ENCODE measurements around the gene FAM156A. TPM values are rescaled to one million over a fixed set of nuclear protein-coding genes. Genes with fewer than 3 reads are reported as not detected.
"Not testable (repeated sequence)": the region's sequence is repeated elsewhere in the genome, so short reads cannot be mapped to it uniquely, and the experiment has no call there.

The FAM156A gene
- total RNA-seq, 1 donor from 2014 or later, result 22.4 TPM

- not testable (repeated sequence) for DNase-seq (ENCODE audit: low spot score)
These were observed 52.8 kb downstream of the FAM156A start for GRCh38 chrX:52905531-52905930.

Other genes starting within 250 kb of the FAM156A start
- gene SSX2B, start 207.3 kb downstream of the FAM156A start, total RNA-seq, result 0.26 TPM
- gene SPANXN5, start 161.1 kb downstream of the FAM156A start, total RNA-seq, result not detected
- not detected for gene XAGE5, start 147.2 kb downstream of the FAM156A start, total RNA-seq
- not detected for gene XAGE3, start 90.4 kb downstream of the FAM156A start, total RNA-seq
- gene FAM156B, start 61.2 kb downstream of the FAM156A start, total RNA-seq, result 12.4 TPM
- 1.4 TPM for gene GPR173, start 90.3 kb upstream of the FAM156A start, total RNA-seq
- gene TSPYL2, start 123.8 kb upstream of the FAM156A start, total RNA-seq, result 34.8 TPM
- gene KANTR, start 135.6 kb upstream of the FAM156A start, total RNA-seq, result 10.3 TPM